Endothelial cell of umbilical vein (primary cell): Measurements from ENCODE around the gene GSN. TPM values are rescaled to one million over a fixed set of nuclear protein-coding genes. Genes with fewer than 3 reads are reported as not detected.

Source experiments
- BruUV-seq: library from RNA; stranded (reverse); fragments of 400-500 nt; replicated peaks from 2 replicates; lab custom pipeline; 2021; lab: Mats Ljungman, UMichigan
- CTCF ChIA-PET: fragments of 300-600, 350-600 bp; sonication (Branson Sonifier 250); formaldehyde crosslinking; loops from one replicate; lab custom pipeline; 2021; ENCODE audit warnings: antibody characterized with exemption, inconsistent platforms; lab: Charles Lee
- POLR2A ChIA-PET: fragments of 300-600, 350-600 bp; sonication (Branson Sonifier 250); formaldehyde crosslinking; loops from one replicate; lab custom pipeline; 2021; ENCODE audit warnings: antibody characterized with exemption, inconsistent platforms; lab: Charles Lee
- DNase-seq: peaks from one replicate; pipeline ENCODE4 v3.0.0-alpha.2; 2011; ENCODE audit warnings: low read depth, low spot score
- FAIRE-seq: peaks from 2 replicates; lab custom pipeline; 2011; peaks lifted over from hg19 to GRCh38; lab: Jason Lieb, UNC
- H2AFZ ChIP-seq: 2 replicates; pipeline ENCODE4 v1.6.0; 2012; ENCODE audit warnings: low read depth, low read length, control low read depth, inconsistent platforms
- H3K27ac ChIP-seq: 2 replicates; pipeline ENCODE4 v1.5.1; 2011; ENCODE audit warnings: low read depth, mild to moderate bottlenecking, control low read depth, low read length, moderate library complexity; ENCODE audit not compliant: insufficient read depth
- H3K27me3 ChIP-seq, 2 experiments: 2 replicates each; pipeline versions ENCODE4 v1.6.0 to v1.6.1; 2011; ENCODE audit warnings: low read length in 2 of 2, mixed read lengths in 1 of 2; ENCODE audit not compliant: control insufficient read depth in 2 of 2, insufficient read depth in 2 of 2
- H3K36me3 ChIP-seq, 2 experiments: 2 replicates in 1 of 2; 3 replicates in 1 of 2; pipeline ENCODE4 v1.5.1; 2011; ENCODE audit warnings: low read length in 2 of 2, mild to moderate bottlenecking in 1 of 2, moderate library complexity in 1 of 2; ENCODE audit not compliant: control insufficient read depth in 2 of 2, insufficient read depth in 2 of 2; ENCODE audit errors: extremely low read depth in 1 of 2
- H3K4me1 ChIP-seq: 3 replicates; pipeline ENCODE4 v1.5.1; 2011; ENCODE audit warnings: mild to moderate bottlenecking, low read length; ENCODE audit not compliant: control insufficient read depth, insufficient read depth; ENCODE audit errors: extremely low read depth
- H3K4me2 ChIP-seq: 2 replicates; pipeline ENCODE4 v1.6.1; 2011; ENCODE audit warnings: low read length, control low read depth, mixed read lengths; ENCODE audit not compliant: insufficient read depth
- H3K4me3 ChIP-seq, 3 experiments: fragments of 200-600 bp in 1 of 3; sonication (generic), shearing (Covaris generic) in 1 of 3; replicated peaks in 1 of 3; 2 replicates each; pipeline ENCODE4 v1.5.1; 2011 to 2016; ENCODE audit warnings: control low read depth in 3 of 3, low read length in 3 of 3, mild to moderate bottlenecking in 2 of 3, inconsistent platforms in 1 of 3, low read depth in 1 of 3, moderate library complexity in 1 of 3; ENCODE audit not compliant: insufficient read depth in 1 of 3
- H3K79me2 ChIP-seq: 2 replicates; pipeline ENCODE4 v1.6.0; 2012; ENCODE audit warnings: low read length, inconsistent platforms; ENCODE audit not compliant: control insufficient read depth, insufficient read depth
- H3K9ac ChIP-seq: replicated peaks from 2 replicates; pipeline ENCODE3; 2011; ENCODE audit warnings: low read length, control low read depth; ENCODE audit not compliant: insufficient read depth; ENCODE audit errors: extremely low read depth
- H3K9me1 ChIP-seq: replicated peaks from 3 replicates; pipeline ENCODE4 v1.6.0; 2011; ENCODE audit warnings: mild to moderate bottlenecking, low read length; ENCODE audit not compliant: control insufficient read depth, insufficient read depth; ENCODE audit errors: extremely low read depth
- H3K9me3 ChIP-seq: replicated peaks from 2 replicates; pipeline ENCODE4 v1.5.1; 2012; ENCODE audit warnings: low read length, inconsistent platforms; ENCODE audit not compliant: control insufficient read depth, insufficient read depth
- H4K20me1 ChIP-seq: replicated peaks from 2 replicates; pipeline ENCODE3; 2011; ENCODE audit warnings: mild to moderate bottlenecking, low read length; ENCODE audit not compliant: control insufficient read depth, insufficient read depth; ENCODE audit errors: extremely low read depth
- EZH2 ChIP-seq: IDR thresholded peaks from 2 replicates; pipeline ENCODE4 v1.6.1; 2012; ENCODE audit warnings: borderline replicate concordance, low read depth, mild to moderate bottlenecking, moderate library complexity, low read length, inconsistent platforms; ENCODE audit not compliant: severe bottlenecking
- FOS ChIP-seq: IDR thresholded peaks from 2 replicates; pipeline ENCODE4 v1.6.1; 2011; ENCODE audit warnings: mild to moderate bottlenecking, low read length, moderate library complexity, borderline replicate concordance; ENCODE audit not compliant: insufficient read depth
- GATA2 ChIP-seq: IDR thresholded peaks from 2 replicates; pipeline ENCODE4 v1.7.0; 2011; ENCODE audit warnings: low read depth, mild to moderate bottlenecking, moderate library complexity, mixed read lengths, low read length; ENCODE audit not compliant: insufficient read length, insufficient read depth
- dilution Hi-C: fragments of 300-500 bp; cut with MboI; formaldehyde crosslinking; loops from one replicate; pipeline ENCODE4 v1.15.0; 2019; ENCODE audit warnings: low sequenced_read_pairs; ENCODE audit not compliant: extremely low pct_ligation_motif_present
- intact Hi-C: fragments of 100-400 bp; cut with micrococcal nuclease; formaldehyde crosslinking; loops from one replicate; pipeline ENCODE4 v1.10.0; 2022
- polyA plus RNA-seq, 4 experiments: library from polyadenylated mRNA; depleted of rRNA in 3 of 4; stranded (reverse) in 3 of 4; unstranded in 1 of 4; fragments of >200 nt; gene quantifications; 2 replicates each; pipeline versions ENCODE4 v1.2.1 to v1.2.3, GENCODE V29; 2011 to 2012; ENCODE audit warnings: missing spikeins in 1 of 4
- total RNA-seq: library from RNA; stranded (reverse); gene quantifications from 2 replicates; pipeline ENCODE4 v1.2.3, GENCODE V29; 2021
- TF ChIP-seq, protein P1 (sequence below), 2 donors: IDR thresholded peaks; 1 replicate in 1 of 2; 2 replicates in 1 of 2; pipeline ENCODE4 v1.5.1; 2011; ENCODE audit warnings: low read length in 2 of 2, mild to moderate bottlenecking in 2 of 2, moderate library complexity in 2 of 2, control low read depth in 1 of 2, inconsistent platforms in 1 of 2, low read depth in 1 of 2; ENCODE audit not compliant: insufficient read depth in 1 of 2; ENCODE audit errors: extremely low read depth in 1 of 2
- TF ChIP-seq, protein P2 (sequence below): IDR thresholded peaks from 2 replicates; pipeline ENCODE4 v1.6.1; 2011; ENCODE audit not compliant: insufficient read depth, insufficient read length

GSN gene
- total and polyA plus RNA-seq, 2 donors (not counting 3 experiments of a cell fraction or from before 2014, with no cell fraction given): 130 to 232 TPM

DNA sequence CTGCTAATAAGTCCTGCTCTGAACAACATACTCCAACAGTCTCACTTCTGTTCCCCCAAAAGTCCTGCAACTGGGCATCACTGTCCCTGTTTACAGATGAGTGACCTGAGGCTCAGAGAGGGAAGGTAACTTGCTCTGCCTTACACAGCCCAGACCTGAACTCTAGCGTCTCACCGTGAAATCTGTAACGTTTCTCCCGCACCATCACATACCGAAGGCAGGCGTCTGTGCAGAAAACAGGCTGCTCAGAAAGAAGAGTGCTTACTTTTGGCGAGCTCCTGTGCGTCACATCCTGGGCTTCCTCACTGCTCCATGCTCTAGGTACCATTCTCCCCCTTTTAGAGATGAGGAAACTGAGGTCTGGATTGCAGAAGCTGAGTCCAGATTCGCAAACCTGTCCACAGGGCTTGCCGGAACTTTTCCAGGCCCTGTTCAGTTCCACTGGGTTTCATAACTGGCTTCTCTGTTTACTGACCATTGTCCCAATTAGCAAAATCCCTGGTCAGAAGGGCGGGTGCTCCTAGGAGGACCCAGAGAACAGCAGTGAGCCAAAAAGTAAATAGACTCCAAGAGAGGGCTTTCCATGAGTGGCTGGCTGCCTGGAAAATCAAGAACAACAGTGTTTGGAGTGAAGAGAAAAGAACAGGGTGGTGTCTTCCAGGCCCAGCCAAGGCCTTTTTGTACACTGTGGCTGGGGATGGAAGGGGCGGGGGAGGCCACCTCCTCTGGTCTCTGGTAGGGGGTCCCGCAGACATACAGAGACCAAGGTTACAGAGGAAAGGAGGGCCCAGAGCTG, 27.1 kb downstream of the GSN start:
- H3K36me3 ChIP-seq: no peaks in the 10 kb centered on the region
- H3K79me2 ChIP-seq: no peaks in the 10 kb centered on the region
- no peak for TF ChIP-seq FOS
- TF ChIP-seq, protein P1, sequence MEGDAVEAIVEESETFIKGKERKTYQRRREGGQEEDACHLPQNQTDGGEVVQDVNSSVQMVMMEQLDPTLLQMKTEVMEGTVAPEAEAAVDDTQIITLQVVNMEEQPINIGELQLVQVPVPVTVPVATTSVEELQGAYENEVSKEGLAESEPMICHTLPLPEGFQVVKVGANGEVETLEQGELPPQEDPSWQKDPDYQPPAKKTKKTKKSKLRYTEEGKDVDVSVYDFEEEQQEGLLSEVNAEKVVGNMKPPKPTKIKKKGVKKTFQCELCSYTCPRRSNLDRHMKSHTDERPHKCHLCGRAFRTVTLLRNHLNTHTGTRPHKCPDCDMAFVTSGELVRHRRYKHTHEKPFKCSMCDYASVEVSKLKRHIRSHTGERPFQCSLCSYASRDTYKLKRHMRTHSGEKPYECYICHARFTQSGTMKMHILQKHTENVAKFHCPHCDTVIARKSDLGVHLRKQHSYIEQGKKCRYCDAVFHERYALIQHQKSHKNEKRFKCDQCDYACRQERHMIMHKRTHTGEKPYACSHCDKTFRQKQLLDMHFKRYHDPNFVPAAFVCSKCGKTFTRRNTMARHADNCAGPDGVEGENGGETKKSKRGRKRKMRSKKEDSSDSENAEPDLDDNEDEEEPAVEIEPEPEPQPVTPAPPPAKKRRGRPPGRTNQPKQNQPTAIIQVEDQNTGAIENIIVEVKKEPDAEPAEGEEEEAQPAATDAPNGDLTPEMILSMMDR (IDR thresholded peaks at IDR 0.05; ENCODE audit: extremely low read depth in 1 of 2, insufficient read depth in 1 of 2, low read depth in 1 of 2, low read length in 2 of 2): no peak
- no peak for TF ChIP-seq GATA2
- TF ChIP-seq, protein P2, sequence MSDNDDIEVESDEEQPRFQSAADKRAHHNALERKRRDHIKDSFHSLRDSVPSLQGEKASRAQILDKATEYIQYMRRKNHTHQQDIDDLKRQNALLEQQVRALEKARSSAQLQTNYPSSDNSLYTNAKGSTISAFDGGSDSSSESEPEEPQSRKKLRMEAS: no peak
- no peak for TF ChIP-seq EZH2
- peaks cover 13% of the 10 kb centered on the region for H3K4me1 ChIP-seq
- H4K20me1 ChIP-seq: no peaks in the 10 kb centered on the region
- DNase-seq (no peak), FAIRE-seq (no peak)
- dilution Hi-C loops (no loop called here), intact Hi-C loops (no loop called here)
- no peak overlapping the region for H3K4me3 ChIP-seq
- H3K4me2 ChIP-seq: no peak overlapping the region
- no peaks in the 10 kb centered on the region for H3K9me3 ChIP-seq
- H3K27me3 ChIP-seq: no peaks in the 10 kb centered on the region
- no TSS peak for BruUV-seq
- no peak overlapping the region for H3K27ac ChIP-seq
- ChIA-PET CTCF (interaction anchor here (1.6 kb wide), 2 partner anchors 25 to 82 kb away, joined by 3 to 4 read pairs; no protein-coding TSS in a partner anchor), POLR2A (no interaction called here)
- no peak overlapping the region for H3K9ac ChIP-seq
- no peak overlapping the region for H2AFZ ChIP-seq
- no peaks in the 10 kb centered on the region for H3K9me1 ChIP-seq
